Activated gamma-delta T cell treated with Interleukin-2 at 50 U/mL for 16 hours (primary cell): ENCODE results near the gene CEP78.
"Not testable (repeated sequence)": the region's sequence is repeated elsewhere in the genome, so short reads cannot be mapped to it uniquely, and the experiment has no call there.

ENCODE experiments used
- DNase-seq: peaks from one replicate; pipeline ENCODE4 v3.0.0-alpha.2; 2020

Gene CEP78

DNA sequence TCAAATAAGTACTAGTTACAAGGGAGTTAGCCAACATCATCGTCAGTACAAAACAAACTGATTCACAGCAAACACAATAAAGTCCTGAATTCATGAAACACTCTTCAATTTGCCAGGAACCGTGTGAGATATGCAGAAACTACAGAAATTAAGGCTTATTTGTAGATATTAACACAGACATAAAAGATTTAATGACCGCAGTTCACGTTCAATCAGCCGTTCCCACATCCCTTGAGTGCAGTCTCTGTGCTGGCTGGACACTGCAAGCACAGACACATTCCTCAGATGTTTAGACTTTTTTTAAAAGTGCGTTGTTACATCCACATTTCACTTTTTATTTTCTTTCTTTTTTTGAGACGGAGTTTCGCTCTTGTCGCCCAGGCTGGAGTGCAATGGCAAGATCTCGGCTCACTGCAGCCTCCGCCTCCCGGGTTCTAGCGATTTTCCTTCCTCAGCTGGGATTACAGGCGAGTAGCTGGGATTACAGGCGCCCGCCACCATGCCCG is 566 bp upstream of the CEP78 start:
- no peak for DNase-seq

DNA sequence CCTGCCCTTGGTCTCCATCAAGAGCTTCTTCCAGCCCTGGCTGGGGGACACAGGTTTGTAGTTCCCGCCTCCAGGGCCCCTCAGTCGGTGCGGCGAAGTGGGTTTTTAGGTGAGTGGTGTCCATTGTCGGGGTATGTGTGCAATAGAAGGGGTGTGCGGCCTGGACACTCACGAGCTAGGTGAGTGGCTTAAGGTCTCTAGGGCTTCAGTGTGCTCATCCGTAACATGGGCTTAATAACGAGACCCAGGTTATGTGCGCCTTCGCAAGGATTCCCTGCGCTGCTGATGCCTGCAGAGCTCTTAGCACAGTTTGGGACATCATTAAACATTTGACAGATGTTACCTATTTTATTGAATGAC is 656 bp downstream of the CEP78 start:
- DNase-seq, result no peak

DNA sequence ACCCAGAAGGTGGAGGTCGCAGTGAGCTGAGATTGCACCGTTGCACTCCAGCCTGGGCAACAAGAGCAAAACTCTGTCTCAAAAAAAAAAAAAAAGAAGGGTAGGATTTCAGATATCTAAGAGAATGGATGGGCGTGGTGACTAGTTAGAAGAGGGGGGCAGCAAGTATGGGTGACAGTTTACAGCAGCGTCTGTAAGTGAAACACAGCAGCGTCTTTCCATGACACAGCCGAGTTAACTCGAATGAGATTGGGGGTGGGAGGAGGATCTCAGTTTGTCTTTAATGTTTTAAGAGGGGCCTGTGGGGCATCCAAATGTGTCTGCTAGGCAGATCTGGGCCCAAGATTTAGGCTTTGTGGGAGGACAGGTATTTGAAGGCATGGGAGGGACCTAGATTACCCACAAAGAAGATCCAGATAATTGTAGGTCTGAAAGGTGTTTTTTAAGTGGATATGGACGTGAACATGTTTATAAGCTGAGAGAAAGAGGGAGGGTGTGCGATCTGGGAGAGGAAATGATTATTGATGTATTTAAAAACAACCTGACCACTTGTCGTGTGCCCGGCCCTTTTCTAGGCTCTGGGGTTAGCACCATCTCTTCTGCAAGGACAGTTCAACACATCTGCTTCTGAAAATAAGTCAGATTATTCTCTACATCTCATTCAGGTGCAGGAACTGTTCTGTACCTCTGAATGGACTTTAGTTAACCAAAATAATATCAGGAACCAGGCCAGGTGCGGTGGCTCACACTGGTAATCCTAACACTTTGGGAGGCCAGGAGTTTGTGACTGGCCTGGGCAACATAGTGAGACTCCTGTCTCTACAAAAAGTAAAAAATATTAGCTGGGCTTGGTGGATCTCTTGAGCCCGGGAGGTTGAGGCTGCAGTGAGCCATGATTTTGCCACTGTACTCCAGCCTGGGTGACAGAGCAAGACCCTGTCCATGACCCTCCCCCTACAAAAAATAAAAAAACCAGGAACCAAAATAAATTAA is 2.5 kb downstream of the CEP78 start:
- no peak for DNase-seq

DNA sequence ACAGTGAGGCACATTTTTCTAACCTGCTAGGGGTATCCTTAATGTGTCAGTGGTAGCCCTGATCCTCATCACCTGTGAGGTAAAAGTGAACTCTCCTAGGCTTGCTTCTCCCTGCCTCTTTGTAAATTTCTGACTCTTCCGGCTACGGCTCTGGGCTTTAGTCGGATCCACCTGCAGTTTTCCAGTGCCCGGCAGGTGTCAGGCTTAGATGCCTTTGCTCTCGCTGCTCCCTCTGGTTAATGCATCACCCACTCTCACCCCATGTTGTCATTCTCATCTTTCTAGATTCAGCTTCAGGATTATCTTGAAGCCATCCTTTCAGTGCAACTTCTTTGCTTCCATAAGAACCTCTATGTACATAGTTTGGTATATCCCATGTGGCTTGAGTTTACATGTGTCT is 3.6 kb downstream of the CEP78 start:
- DNase-seq, result no peak

DNA sequence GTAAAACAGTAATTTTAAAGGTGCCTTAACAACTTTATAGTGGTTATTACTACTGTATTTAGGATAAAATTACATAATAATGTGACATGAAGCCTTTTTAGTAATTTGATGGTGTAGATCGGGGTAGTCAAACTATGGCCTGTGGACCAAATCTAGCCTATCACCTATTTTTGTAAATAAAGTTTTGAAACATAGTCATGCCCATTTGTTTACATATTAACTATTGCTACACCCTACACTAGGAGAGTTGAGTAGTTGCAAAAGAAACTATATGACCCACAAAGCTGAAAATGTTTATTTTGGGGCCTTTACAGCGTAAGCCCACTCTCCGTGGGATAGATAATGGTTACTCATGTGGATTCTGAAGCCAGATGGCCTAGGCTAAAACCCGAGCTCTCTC is 6.2 kb downstream of the CEP78 start:
- no peak for DNase-seq

DNA sequence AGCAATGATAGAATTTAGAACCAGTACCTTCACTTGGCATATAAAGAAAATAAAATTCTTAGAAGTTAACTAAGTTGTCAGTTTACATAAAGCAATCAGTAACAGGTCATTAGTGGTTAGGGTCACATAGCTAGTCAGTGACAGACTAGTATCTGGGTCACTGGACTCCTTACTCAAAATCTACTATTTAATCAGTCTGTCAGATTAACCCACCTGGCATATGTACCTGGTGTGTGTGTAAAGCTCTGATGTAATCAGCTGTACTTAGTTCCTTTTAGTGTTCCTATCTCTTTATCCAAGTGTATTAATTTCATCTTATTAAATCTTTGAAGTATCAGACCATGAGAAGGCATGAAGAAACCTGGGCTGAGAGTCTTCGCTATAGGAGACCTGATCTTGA is 7.3 kb downstream of the CEP78 start:
- no peak for DNase-seq

DNA sequence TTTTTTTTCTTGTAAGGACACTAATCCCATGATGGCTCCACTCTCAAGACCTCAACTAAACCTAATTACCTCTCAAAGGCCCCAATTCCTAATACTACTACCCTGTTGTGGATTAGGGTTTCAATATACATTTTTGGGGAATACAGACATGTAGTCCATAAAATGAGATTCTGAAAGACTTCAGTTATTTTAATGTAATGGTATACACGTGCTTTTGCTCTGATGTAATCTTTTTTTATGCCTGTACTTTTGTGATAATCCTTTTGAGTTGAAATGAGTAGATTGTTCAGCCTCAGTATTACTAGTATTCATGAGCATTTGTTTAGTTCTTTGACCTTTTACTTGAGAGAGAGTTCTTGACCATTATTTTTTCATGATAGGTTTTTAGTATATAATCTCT is 9.5 kb downstream of the CEP78 start:
- DNase-seq, result no peak

DNA sequence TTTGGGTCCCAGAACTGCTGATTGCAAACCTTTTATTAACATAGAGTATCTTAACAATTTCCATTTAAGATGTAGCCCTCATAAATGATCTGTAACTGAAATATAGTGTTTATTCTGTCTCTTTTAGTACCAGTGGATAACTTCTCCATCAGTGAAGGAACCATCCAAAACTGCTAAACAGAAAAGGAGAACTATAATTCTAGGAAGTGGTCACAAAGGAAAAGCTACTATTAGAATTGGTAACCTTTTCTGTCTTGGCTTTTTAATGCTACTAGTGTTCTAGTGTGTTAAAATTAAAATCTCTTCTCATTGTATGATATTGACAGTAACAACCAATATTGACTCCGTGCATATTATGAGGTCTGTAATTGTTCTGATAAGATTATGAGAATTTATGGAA is 12.8 kb downstream of the CEP78 start:
- no peak for DNase-seq

DNA sequence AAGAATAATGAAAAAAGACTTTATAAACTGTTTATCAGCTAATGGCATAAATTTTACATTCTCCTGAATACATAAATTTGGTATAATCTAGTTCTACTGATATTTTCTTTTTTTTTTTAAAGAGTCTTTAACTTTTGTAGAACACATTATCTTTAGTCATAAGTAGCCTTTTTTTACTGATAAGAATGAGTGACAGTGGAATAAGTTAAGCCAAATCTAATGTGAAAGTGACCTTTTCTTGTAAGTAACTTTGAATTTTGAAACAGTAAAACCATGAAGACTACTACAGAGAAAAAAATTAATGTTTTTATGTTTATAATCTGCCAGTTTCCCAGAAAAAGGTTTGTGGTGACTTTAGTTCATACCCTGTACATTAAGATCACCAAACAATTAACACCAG is 13.7 kb downstream of the CEP78 start:
- no peak for DNase-seq

DNA sequence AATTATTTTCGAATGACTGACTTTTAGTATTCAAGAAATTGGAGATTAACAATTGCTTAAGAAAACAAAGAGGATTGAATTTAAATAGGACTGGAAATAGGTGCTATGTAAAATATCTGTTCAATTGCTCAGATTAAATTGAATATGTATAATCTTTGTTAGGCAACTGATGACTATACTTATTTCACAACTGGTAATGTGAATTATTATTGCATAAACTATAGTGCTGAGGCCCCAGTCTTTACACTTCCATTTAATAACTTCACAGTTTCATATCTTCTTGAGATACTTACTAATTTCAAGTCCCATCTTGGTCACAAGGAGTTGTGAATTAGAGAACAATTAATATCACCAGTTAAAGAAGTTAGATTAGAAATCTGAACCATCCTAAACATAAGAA is 16.7 kb downstream of the CEP78 start:
- no peak for DNase-seq

DNA sequence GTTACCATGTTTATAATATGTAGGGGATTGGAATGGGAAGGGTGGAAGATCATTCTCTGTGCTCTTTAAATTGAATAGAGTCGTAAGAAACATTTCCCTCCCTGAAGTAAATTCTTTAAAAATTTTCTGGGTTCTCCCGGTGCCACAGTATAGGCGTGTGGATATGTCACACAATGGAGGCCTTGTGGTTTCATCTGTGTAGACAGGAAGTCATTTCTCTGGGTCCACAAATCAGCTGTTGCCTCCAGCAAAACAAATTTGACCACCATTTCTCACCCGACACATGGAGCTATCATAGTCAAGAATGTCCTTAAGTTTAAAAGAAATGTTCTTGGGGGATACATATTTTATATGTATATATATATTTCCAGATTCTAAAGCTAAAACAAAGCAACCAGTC is 17.4 kb downstream of the CEP78 start:
- no peak for DNase-seq

DNA sequence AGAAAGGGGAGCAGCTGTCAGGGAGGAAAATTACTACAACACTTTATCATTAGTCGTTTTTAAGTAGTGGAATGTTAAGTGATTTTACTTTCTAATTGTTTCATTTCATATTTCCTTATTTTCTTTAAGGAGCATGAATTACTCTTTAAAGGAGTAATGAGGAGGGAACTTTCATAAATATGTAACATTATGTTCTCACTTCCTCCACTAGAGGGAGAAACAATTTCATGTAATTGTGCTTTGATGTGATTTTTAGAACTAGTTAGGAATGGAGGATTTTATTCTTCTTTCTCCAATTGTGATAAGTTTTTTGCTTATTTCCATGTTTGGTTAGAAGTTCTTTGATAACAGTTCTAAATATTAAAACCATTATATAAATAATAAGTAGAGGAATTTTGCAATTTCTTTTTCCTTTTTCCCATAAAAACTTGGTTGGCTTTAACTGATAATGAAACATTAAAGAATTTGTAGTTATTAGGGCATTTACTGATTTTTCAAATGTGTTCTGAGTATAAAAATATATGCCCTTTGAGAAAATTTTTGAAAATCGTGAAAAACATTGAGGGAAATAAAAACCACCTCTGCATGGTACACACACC is 25.6 kb downstream of the CEP78 start:
- no peak for DNase-seq

DNA sequence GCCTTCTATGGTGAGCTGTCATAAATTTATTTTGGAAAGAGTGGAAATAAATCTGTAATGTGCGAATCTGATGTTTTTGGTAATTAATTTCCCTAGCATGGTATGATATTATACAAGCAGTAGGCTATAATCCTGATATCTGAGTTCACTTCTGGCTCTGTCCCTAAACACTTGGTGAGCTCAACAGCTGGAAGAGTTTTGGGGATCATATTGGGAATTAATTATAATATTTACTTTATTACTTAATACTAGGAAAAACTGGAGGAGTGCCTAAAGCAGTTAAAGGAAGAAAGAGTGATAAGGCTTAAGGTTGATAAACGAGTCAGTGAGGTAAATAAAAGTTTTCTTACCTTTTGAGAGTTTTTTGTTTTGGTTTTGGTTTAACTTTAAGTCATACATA is 26.8 kb downstream of the CEP78 start:
- DNase-seq, result no peak

DNA sequence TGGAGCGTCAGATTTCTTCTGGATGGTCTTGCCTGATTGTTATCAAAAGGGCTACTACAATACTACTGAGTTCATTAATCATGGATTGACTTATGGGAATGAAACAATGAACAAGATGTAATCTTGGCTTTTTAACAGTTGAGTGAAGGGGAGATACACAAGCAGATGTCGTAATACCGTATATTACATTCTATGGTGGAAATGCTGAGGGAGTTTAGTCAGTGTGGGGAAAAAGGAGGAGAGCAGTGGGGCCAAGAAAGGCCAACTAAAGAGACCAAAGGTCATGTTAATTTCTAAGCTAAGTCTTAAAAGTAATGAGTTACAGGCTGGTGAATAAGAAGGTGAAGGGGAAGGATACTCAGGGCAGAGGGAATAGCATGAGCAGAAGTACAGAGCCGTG is 32.0 kb downstream of the CEP78 start:
- DNase-seq, result no peak

DNA sequence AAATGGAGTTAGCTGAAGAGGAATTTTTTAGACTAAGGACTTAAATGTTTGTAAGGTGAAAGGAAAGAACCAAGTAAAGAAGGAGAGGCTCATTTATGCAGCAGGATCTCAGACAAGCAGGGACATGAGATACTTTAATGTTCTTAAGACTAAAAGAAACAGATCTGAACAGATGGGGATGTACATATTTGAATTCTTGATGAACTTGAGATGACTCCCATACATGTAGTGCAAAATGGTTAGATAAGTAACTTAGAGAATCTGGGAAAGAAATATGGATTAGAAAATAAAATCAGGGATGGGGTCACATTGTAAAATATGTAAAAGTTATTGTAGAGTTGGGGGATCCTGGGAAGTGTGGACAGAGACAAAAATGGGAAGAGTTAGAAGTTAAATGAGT is 33.9 kb downstream of the CEP78 start:
- no peak for DNase-seq

DNA sequence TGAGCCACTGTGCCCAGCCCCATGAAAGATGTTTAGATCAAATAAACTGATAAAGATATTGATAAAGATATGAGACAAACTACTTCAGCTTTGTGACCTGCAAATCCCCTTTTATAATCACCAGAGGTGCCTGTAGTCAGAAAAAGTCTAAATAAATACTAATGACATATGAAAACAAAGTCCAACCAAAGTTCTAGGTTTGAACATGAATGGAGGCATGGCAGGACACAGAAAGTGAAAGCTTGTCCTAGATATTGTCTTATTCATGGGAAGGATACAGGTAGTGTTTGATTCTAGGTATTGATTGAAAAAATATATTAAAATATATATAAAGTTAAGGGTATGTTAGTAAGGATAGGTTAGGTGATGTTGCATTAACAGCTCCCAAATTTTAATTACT is 36.4 kb downstream of the CEP78 start:
- DNase-seq, result no peak

DNA sequence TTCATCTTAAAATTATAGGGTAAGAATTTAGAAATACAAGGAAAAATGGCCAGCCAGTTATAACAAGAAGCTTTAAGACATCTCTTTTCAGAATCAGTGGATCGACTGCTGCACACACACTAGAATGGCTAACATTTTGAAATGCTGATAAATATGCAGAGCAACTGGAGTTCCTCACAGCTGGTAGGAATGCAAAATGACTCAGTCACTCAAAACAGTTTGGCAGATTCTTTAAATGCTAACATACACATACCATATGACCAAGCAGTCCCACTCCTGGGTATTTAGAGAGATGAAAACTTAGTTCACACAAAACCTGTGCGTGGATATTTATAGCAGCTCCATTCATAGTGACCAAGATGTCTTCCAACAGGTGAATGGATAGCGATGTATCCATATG is 37.9 kb downstream of the CEP78 start:
- DNase-seq, result no peak

DNA sequence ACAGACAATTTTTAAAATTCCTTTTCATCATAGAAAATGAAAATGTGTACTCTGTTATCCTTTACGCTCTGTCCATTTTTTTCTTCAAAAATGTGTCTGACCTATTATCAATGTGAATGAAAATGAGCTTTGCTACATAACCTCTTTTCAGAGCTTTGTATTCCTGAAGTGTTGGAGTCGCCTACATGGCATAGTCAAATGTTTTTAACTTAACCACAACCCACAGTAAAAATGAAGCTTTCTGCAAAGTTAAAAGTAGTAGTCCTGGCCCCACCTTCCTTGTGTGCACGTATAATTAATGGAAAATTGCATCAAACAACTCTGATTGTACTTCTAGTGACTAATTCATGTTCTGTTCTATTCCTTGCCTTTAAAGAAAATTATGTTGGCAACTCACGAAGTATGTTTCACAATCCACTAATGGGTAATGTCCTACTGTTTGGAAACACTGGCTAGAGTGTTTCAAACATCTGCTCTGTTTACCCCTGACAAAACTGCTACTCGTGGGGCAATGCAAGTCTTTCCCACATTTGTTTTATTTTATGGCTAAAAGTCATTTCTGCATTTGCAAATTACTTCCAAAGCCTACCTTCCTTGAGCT is 42.4 kb downstream of the CEP78 start:
- no peak for DNase-seq

DNA sequence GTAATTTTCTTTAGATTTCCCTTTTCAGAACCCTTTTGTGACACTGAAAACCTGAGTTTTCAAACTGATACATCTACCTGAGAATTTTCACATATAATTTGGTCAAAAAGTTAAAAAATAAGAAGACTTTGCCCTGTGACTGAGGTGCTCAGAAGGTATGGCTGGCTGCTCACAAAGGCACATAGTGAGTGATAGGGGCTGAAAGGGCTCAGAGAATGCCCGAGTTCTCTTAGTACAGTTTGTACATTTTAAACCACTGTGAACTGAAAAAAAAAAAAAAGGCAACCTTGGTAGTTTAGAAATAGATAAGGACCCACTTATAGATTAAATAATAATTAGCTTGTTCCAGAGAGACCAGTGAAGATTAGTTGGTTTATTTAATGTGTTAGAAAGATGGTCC is 42.9 kb downstream of the CEP78 start:
- DNase-seq, result no peak

DNA sequence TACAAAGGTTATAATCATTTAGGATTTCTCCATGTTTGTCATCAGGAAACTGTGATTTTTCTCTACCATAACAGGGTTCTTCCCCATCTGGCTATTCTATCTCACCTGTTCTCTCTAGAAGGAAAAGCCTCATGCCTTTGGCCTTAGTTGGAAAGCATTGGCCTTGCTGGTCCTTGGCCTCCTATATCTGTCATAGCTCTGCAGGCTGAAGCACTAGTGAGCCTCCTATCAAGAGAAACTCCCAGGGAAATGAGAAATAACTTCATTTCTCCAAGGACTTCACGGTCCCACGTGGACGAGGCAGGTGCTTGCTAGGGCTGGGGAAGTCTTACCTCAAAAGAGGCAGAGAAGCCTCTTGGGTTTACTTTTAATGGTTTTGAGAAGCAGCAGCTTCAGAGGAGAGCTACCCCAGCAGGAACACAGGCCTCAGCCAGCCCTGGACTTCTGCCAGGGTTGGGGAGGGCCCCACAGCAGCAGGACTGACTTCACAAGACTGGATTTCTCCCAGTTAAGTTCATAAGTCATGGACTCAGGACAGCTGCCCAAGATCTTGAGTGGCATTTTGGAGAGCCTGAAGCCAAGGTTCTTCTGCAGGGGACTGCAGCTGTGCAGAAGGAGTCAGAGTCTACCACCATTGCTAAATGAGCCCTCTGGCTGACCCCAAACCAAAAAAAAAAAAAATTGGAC is 45.2 kb downstream of the CEP78 start:
- DNase-seq, result no peak

DNA sequence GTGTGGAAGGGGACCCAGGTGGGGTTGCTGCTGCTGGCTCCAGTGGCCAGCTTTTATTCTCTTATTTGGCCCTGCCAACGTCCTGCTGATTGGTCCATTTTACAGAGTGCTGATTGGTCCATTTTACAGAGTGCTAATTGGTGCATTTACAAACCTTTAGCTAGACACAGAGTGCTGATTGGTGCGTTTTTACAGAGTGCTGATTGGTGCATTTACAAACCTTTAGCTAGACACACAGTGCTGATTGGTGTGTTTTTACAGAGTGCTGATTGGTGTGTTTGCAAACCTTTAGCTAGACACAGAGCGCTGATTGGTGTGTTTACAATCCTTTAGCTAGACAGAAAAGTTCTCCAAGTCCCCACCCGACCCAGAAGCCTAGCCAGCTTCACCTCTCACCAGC is 48.3 kb downstream of the CEP78 start:
- DNase-seq, result not testable (repeated sequence)

DNA sequence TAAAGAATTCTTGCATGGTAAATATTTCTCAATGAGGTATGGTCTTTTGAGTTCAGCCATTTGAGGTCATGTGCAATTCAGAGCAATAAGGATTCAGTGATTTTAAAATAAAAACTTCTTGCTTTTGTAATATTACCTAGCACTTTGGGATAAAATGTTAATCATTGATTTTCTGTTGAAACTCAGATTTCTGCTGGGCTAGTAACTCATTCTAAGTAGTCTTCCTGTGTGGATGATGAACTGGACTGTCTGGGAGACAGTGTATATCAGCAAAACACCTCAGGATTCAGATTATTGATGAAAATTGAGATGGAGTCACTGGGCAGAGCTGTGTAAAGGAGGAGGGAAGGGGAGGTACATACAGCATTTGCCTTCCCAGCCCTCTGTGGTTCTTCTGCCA is 50.2 kb downstream of the CEP78 start:
- no peak for DNase-seq

DNA sequence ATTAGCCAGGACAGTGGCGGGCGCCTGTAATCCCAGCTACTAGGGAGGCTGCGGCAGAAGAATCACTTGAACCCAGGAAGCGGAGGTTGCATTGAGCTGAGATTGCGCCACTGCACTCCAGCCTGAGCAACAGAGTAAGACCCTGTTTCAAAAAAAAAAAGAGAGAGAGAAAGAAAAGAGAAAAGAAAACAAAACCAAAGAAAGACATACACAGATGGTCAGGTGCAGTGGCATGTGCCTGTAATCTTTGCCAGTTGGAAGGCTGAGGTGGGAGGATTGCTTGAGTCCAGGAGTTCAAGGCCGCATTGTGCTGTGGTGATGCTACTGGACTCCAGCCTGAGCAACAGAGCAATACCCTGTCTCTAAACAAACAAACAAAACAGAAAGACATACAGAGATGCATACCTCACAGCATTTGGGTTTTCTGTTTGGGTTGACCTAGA is 51.1 kb downstream of the CEP78 start:
- no peak for DNase-seq
